Measurements from ENCODE around the gene COL5A2.

DNA sequence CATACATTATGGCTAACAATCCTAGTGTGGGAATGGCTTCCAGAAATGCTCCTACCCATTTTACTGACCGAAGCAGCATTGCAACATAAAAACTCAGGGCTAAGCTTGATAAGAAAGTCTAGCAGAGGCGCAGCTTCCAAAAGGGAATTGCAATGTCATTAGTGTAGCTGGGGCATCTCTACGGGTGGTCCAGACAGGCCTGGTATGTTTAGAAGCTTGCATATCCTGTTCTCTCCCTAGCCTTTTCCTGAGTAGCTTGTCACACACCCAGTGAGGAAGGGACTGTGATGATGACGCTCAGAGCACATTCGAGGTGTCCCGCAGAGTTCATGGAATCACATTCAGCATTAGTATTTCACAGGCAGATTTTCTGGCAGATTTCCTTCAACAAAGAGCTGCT lies 38.0 kb upstream of the COL5A2 start:
- no peak for TF ChIP-seq POLR2AphosphoS5 (IDR thresholded peaks at IDR 0.05; ENCODE audit: insufficient read depth, low read depth, low read length)
- TF ChIP-seq, protein P1, sequence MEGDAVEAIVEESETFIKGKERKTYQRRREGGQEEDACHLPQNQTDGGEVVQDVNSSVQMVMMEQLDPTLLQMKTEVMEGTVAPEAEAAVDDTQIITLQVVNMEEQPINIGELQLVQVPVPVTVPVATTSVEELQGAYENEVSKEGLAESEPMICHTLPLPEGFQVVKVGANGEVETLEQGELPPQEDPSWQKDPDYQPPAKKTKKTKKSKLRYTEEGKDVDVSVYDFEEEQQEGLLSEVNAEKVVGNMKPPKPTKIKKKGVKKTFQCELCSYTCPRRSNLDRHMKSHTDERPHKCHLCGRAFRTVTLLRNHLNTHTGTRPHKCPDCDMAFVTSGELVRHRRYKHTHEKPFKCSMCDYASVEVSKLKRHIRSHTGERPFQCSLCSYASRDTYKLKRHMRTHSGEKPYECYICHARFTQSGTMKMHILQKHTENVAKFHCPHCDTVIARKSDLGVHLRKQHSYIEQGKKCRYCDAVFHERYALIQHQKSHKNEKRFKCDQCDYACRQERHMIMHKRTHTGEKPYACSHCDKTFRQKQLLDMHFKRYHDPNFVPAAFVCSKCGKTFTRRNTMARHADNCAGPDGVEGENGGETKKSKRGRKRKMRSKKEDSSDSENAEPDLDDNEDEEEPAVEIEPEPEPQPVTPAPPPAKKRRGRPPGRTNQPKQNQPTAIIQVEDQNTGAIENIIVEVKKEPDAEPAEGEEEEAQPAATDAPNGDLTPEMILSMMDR (IDR thresholded peaks at IDR 0.05; ENCODE audit: extremely low read depth in 1 of 2, insufficient read depth in 1 of 2, low read depth in 1 of 2, low read length in 2 of 2) = no peak
- no peak for TF ChIP-seq POLR2A (IDR thresholded peaks at IDR 0.05; ENCODE audit: low read depth, low read length)
- TF ChIP-seq EZH2 (IDR thresholded peaks at IDR 0.05; ENCODE audit: borderline replicate concordance, low read depth, low read length, severe bottlenecking) = no peak
- TF ChIP-seq MYC (IDR thresholded peaks at IDR 0.05; ENCODE audit: low read depth, low read length) = no peak

All from endothelial cell of umbilical vein (primary cell).